GM23338 (cell line): ENCODE results near the gene SLC39A11. TPM values are rescaled to one million over a fixed set of nuclear protein-coding genes. Genes with fewer than 3 reads are reported as not detected.

Experiments
- ATAC-seq: fragments of 200-7000 bp; cut with Tn5 transposase; 3 replicates; pipeline ENCODE4 v1.9.1; 2020
- DNase-seq: peaks from one replicate; pipeline ENCODE4 v3.0.0-alpha.2; 2015; ENCODE audit warnings: low spot score
- H2AFZ ChIP-seq: fragments of 200-600 bp; sonication (generic); 2 replicates; pipeline ENCODE4 v1.8.0; 2016; ENCODE audit warnings: antibody characterized with exemption, mild to moderate bottlenecking, moderate library complexity
- H3F3A ChIP-seq: fragments of 200-600 bp; sonication (generic); replicated peaks from 2 replicates; pipeline ENCODE4 v1.8.0; 2017; ENCODE audit warnings: antibody characterized with exemption, mixed run types, low read depth
- H3K27ac ChIP-seq: fragments of 200-600 bp; sonication (generic); 2 replicates; pipeline ENCODE4 v1.6.1; 2016; ENCODE audit warnings: low read depth
- H3K27me3 ChIP-seq: fragments of 200-600 bp; sonication (generic); 2 replicates; pipeline ENCODE4 v1.8.0; 2016; ENCODE audit warnings: mild to moderate bottlenecking, mixed run types, moderate library complexity; ENCODE audit not compliant: insufficient read depth
- H3K36me3 ChIP-seq: fragments of 200-600 bp; sonication (generic); 2 replicates; pipeline ENCODE4 v1.8.0; 2016; ENCODE audit warnings: mild to moderate bottlenecking; ENCODE audit not compliant: insufficient read depth
- H3K4me1 ChIP-seq: fragments of 200-600 bp; sonication (generic); 2 replicates; pipeline ENCODE4 v1.8.0; 2016; ENCODE audit warnings: mild to moderate bottlenecking, moderate library complexity; ENCODE audit not compliant: insufficient read depth
- H3K4me2 ChIP-seq: fragments of 200-600 bp; sonication (generic); 2 replicates; pipeline ENCODE4 v1.7.1; 2017; ENCODE audit warnings: mixed run types
- H3K4me3 ChIP-seq: fragments of 200-600 bp; sonication (generic); 2 replicates; pipeline ENCODE4 v1.6.1; 2016; ENCODE audit warnings: mixed run types
- H3K79me2 ChIP-seq: fragments of 200-600 bp; sonication (generic); replicated peaks from 2 replicates; pipeline ENCODE4 v1.8.0; 2017; ENCODE audit warnings: mild to moderate bottlenecking; ENCODE audit not compliant: insufficient read depth
- H3K9me2 ChIP-seq: fragments of 200-600 bp; sonication (generic); 2 replicates; pipeline ENCODE4 v1.8.0; 2017; ENCODE audit not compliant: insufficient read depth
- H4K20me1 ChIP-seq: fragments of 200-600 bp; sonication (generic); replicated peaks from 2 replicates; pipeline ENCODE4 v1.8.0; 2017; ENCODE audit warnings: mild to moderate bottlenecking; ENCODE audit not compliant: insufficient read depth
- H3K27ac Mint-ChIP-seq: 2 replicates; pipeline ENCODE4 v1.8.0; 2020; ENCODE audit warnings: inconsistent platforms, mild to moderate bottlenecking, moderate library complexity, mixed read lengths
- H3K27me3 Mint-ChIP-seq: 3 replicates; pipeline ENCODE4 v1.8.0; 2022; ENCODE audit warnings: low read depth, mild to moderate bottlenecking, moderate library complexity, mixed read lengths, inconsistent platforms; ENCODE audit not compliant: insufficient read depth, poor library complexity
- H3K36me3 Mint-ChIP-seq: 3 replicates; pipeline ENCODE4 v1.8.0; 2021; ENCODE audit warnings: low read depth, mild to moderate bottlenecking, inconsistent platforms, moderate library complexity, mixed read lengths
- H3K4me1 Mint-ChIP-seq: 3 replicates; pipeline ENCODE4 v1.8.0; 2020; ENCODE audit warnings: mild to moderate bottlenecking, inconsistent platforms, mixed read lengths
- H3K4me3 Mint-ChIP-seq: 3 replicates; pipeline ENCODE4 v1.8.0; 2021; ENCODE audit warnings: moderate library complexity, mild to moderate bottlenecking, inconsistent platforms, mixed read lengths
- H3K9me3 Mint-ChIP-seq: 3 replicates; pipeline ENCODE4 v1.8.0; 2020; ENCODE audit warnings: moderate library complexity, mild to moderate bottlenecking, inconsistent platforms, mixed read lengths
- CREB1 ChIP-seq: fragments of 250-450 bp; sonication (Bioruptor Pico); IDR thresholded peaks from 2 replicates; pipeline ENCODE4 v1.5.0; 2020; ENCODE audit warnings: low read depth, mild to moderate bottlenecking, moderate library complexity
- CTCF ChIP-seq, 2 experiments: fragments of 200-600 bp in 1 of 2; sonication (generic) in 1 of 2; conservative IDR thresholded peaks; 2 replicates each; pipeline versions ENCODE4 v1.5.1 to v1.6.1; 2016 to 2017; ENCODE audit warnings: antibody characterized with exemption in 2 of 2, low read depth in 2 of 2, mild to moderate bottlenecking in 2 of 2, moderate library complexity in 1 of 2
- EZH2 ChIP-seq: fragments of 200-600 bp; sonication (generic); IDR thresholded peaks from one replicate; pipeline ENCODE4 v1.8.0; 2017; ENCODE audit warnings: antibody characterized with exemption, mild to moderate bottlenecking, low read depth; ENCODE audit not compliant: unreplicated experiment
- EZH2phosphoT487 ChIP-seq: fragments of 200-600 bp; sonication (generic); IDR thresholded peaks from one replicate; pipeline ENCODE4 v1.8.1; 2018; ENCODE audit warnings: antibody characterized with exemption; ENCODE audit not compliant: unreplicated experiment
- JUNB ChIP-seq: IDR thresholded peaks from one replicate; pipeline ENCODE4 v1.6.1; 2016; ENCODE audit warnings: antibody characterized with exemption; ENCODE audit not compliant: unreplicated experiment
- NANOG ChIP-seq: IDR thresholded peaks from 2 replicates; pipeline ENCODE4 v1.6.1; 2016; ENCODE audit warnings: antibody characterized with exemption, borderline replicate concordance
- STAT1 ChIP-seq: IDR thresholded peaks from one replicate; pipeline ENCODE4 v1.6.1; 2016; ENCODE audit warnings: antibody characterized with exemption; ENCODE audit not compliant: unreplicated experiment
- ZNF331 ChIP-seq: fragments of 250-450 bp; sonication (Bioruptor Pico); IDR thresholded peaks from 2 replicates; pipeline ENCODE4 v1.5.0; 2020; ENCODE audit warnings: low read depth, mild to moderate bottlenecking, moderate library complexity
- polyA plus RNA-seq: library from polyadenylated mRNA; unstranded; fragments of >200 nt; fragmentation: Nextera tagmentation; extraction: Ambion mirVana; gene quantifications from 2 replicates; pipeline ENCODE4 v1.2.1, GENCODE V29; 2016
- total RNA-seq: library from RNA; depleted of rRNA; stranded (reverse); fragments of >200 nt; shearing (Covaris generic); gene quantifications from 2 replicates; pipeline ENCODE4 v1.2.3, GENCODE V29; 2014
- TF ChIP-seq, protein P1 (sequence below): IDR thresholded peaks from one replicate; pipeline ENCODE4 v1.6.1; 2018; ENCODE audit warnings: antibody characterized with exemption; ENCODE audit not compliant: unreplicated experiment
- TF ChIP-seq, protein P2 (sequence below): IDR thresholded peaks from 2 replicates; pipeline ENCODE4 v1.6.1; 2016; ENCODE audit warnings: antibody characterized with exemption

The SLC39A11 gene
- total and polyA plus RNA-seq, 2 experiments from 2014 or later, result 10.8 to 18.1 TPM

DNA sequence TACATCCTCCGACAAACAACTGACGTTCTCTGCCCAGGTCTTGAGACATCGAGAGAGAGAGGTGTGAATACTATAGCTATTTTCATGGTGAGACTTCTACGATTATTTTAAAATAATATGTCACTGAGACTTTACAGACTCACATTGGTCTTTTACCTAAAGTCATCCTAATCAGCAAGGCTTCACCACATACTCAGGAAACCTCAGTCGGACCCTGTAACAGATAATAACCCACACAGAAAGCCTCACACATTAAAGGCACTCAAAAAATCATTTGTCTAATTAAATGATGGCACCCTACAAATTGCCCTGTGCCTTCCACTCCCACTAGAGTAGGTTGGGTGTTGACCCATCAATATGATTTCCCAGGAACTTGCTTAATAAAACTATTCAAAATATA is 19.8 kb upstream of the SLC39A11 start (continued):
- TF ChIP-seq, protein P1, sequence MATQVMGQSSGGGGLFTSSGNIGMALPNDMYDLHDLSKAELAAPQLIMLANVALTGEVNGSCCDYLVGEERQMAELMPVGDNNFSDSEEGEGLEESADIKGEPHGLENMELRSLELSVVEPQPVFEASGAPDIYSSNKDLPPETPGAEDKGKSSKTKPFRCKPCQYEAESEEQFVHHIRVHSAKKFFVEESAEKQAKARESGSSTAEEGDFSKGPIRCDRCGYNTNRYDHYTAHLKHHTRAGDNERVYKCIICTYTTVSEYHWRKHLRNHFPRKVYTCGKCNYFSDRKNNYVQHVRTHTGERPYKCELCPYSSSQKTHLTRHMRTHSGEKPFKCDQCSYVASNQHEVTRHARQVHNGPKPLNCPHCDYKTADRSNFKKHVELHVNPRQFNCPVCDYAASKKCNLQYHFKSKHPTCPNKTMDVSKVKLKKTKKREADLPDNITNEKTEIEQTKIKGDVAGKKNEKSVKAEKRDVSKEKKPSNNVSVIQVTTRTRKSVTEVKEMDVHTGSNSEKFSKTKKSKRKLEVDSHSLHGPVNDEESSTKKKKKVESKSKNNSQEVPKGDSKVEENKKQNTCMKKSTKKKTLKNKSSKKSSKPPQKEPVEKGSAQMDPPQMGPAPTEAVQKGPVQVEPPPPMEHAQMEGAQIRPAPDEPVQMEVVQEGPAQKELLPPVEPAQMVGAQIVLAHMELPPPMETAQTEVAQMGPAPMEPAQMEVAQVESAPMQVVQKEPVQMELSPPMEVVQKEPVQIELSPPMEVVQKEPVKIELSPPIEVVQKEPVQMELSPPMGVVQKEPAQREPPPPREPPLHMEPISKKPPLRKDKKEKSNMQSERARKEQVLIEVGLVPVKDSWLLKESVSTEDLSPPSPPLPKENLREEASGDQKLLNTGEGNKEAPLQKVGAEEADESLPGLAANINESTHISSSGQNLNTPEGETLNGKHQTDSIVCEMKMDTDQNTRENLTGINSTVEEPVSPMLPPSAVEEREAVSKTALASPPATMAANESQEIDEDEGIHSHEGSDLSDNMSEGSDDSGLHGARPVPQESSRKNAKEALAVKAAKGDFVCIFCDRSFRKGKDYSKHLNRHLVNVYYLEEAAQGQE, result no peak
- TF ChIP-seq STAT1, result no peak

GRCh38 chr17:73111386-73111785 is 18.9 kb upstream of the SLC39A11 start:
- Histone ChIP-seq H3K79me2 (no peaks in the 10 kb centered on the region), H3K4me3 (no peak overlapping the region), H3K4me2 (no peak overlapping the region), H3K27me3 (no peaks in the 10 kb centered on the region), H3F3A (no peaks in the 10 kb centered on the region), H3K9me2 (no peaks in the 10 kb centered on the region), H2AFZ (no peak overlapping the region), H3K4me1 (0 out of 2 replicates have a peak, but pooled peaks cover 9% of the 10 kb centered on the region), H3K27ac (no peak overlapping the region), H4K20me1 (no peaks in the 10 kb centered on the region), H3K36me3 (no peaks in the 10 kb centered on the region)
- H3K27me3 Mint-ChIP-seq, result peaks cover 7% of the 10 kb centered on the region
- no peak overlapping the region for H3K4me3 Mint-ChIP-seq
- peaks cover 9% of the 10 kb centered on the region for H3K4me1 Mint-ChIP-seq
- no peak for DNase-seq
- H3K27ac Mint-ChIP-seq, result no peak overlapping the region
- H3K9me3 Mint-ChIP-seq, result no peaks in the 10 kb centered on the region
- H3K36me3 Mint-ChIP-seq, result no peaks in the 10 kb centered on the region
- ATAC-seq, result no peak
- TF ChIP-seq EZH2phosphoT487 (no peak), JUNB (no peak), ZNF331 (CRISPR knock-in tag) (no peak), CREB1 (CRISPR knock-in tag) (no peak), STAT1 (no peak), NANOG (no peak), EZH2 (no peak), CTCF (conservative IDR thresholded peaks at IDR 0.05; ENCODE audit: low read depth in 2 of 2) (no peak)
- TF ChIP-seq, protein P2, sequence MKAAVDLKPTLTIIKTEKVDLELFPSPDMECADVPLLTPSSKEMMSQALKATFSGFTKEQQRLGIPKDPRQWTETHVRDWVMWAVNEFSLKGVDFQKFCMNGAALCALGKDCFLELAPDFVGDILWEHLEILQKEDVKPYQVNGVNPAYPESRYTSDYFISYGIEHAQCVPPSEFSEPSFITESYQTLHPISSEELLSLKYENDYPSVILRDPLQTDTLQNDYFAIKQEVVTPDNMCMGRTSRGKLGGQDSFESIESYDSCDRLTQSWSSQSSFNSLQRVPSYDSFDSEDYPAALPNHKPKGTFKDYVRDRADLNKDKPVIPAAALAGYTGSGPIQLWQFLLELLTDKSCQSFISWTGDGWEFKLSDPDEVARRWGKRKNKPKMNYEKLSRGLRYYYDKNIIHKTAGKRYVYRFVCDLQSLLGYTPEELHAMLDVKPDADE, result no peak
- TF ChIP-seq, protein P1, result no peak
